Measurements from ENCODE around the gene CCDC172.

DNA sequence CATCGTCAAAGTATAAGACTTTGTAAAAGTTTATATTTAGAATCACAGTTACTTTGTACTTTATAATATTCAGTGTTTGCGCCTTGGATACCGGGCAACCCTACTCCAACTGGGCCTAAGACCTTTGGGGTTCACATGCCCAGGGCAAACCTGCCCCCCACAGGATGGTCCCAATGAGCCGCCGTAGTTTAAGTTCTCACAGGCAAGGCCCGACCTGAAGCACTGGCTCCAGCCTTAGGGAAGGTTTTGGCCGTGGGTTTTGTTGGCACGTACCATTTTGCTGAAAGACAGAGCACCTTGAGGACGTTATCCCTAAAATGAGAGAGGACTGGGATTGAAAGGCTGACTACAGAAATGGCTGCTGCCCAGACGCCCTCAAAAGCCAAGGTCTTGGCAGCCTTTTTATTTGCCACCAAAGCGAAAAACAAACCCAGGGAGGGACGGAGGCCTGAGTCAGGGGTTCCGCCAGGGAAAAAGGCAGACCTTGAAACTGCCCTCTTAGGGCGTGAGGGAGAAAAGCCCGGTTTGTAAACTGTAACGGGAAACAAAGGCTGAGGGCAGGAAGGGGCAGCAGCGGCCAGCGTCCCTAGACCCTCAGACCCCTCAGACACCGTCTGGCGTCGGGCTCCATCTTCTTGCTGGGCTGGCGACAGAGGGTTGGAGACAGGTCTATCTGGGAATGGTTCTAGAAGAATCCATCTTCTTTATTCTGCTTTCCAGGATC lies at the start of gene CCDC172:
- TF ChIP-seq, protein P1, sequence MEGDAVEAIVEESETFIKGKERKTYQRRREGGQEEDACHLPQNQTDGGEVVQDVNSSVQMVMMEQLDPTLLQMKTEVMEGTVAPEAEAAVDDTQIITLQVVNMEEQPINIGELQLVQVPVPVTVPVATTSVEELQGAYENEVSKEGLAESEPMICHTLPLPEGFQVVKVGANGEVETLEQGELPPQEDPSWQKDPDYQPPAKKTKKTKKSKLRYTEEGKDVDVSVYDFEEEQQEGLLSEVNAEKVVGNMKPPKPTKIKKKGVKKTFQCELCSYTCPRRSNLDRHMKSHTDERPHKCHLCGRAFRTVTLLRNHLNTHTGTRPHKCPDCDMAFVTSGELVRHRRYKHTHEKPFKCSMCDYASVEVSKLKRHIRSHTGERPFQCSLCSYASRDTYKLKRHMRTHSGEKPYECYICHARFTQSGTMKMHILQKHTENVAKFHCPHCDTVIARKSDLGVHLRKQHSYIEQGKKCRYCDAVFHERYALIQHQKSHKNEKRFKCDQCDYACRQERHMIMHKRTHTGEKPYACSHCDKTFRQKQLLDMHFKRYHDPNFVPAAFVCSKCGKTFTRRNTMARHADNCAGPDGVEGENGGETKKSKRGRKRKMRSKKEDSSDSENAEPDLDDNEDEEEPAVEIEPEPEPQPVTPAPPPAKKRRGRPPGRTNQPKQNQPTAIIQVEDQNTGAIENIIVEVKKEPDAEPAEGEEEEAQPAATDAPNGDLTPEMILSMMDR (IDR thresholded peaks at IDR 0.05): no peak
- TF ChIP-seq EZH2 (IDR thresholded peaks at IDR 0.05; ENCODE audit: borderline replicate concordance, insufficient read depth, low read depth, low read length, poor library complexity, severe bottlenecking): no peak
